AG09319 (cell line): ENCODE measurements around the gene AP4M1.

ENCODE experiments used
- DNase-seq: peaks from one replicate; pipeline ENCODE4 v3.0.0-alpha.2; 2010; ENCODE audit warnings: low read depth; ENCODE audit errors: extremely low read depth
- TF ChIP-seq, protein P1 (sequence below): IDR thresholded peaks from 2 replicates; pipeline ENCODE4 v1.5.1; 2011; ENCODE audit warnings: low read depth, mild to moderate bottlenecking, inconsistent platforms, low read length, moderate library complexity

AP4M1 gene, protein sequence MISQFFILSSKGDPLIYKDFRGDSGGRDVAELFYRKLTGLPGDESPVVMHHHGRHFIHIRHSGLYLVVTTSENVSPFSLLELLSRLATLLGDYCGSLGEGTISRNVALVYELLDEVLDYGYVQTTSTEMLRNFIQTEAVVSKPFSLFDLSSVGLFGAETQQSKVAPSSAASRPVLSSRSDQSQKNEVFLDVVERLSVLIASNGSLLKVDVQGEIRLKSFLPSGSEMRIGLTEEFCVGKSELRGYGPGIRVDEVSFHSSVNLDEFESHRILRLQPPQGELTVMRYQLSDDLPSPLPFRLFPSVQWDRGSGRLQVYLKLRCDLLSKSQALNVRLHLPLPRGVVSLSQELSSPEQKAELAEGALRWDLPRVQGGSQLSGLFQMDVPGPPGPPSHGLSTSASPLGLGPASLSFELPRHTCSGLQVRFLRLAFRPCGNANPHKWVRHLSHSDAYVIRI

DNA sequence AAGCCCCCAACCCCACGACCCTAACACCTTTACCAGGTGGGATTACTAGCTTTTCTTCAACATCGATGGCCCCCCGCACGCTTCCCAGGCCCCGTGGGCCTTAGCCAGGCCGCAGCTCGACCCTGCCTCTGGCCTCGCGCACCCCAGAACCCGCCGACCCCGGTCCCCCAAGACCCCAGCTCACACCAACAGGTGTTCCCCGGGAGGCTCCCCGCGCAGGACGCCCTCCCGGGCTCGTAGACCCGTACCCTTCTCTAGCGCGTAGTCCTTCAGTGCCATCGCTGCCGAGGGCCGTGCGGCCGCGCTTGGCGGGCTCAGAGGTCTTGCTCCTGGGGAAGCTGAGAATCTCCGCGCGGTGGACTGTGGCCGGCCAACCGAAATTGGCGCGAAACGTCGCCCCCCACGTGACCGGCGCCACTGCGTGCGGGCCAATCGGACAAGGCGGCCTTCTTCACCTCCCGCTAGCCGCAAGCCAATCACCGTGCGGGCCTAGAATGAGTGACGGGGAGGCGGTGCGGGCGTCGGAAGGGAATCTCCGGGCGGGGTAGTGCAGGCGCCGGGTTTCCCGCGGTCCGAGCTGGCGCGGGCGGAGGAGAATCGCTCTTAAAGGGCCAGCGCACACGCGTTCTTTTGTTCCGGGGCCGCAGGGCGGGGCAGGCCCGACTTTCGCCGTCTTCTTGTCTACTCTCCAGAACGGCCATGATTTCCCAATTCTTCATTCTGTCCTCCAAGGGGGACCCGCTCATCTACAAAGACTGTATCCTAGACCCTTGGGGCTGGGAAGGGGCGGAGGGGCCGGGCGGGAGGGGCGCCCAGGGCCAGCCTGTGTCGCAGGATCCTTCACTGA, at the start of gene AP4M1, which contains the start of gene MCM7:
Gene AP4M1, plus strand, starts transcription at position 628 of the 847 bp plus-strand sequence. Its CDS starts 72 bp downstream, at position 700.
Gene MCM7, minus strand, starts transcription at position 382 of the 847 bp plus-strand sequence. Its CDS starts 103 bp downstream, at position 279.
- peak; percentile 98 for DNase-seq
- TF ChIP-seq, protein P1, sequence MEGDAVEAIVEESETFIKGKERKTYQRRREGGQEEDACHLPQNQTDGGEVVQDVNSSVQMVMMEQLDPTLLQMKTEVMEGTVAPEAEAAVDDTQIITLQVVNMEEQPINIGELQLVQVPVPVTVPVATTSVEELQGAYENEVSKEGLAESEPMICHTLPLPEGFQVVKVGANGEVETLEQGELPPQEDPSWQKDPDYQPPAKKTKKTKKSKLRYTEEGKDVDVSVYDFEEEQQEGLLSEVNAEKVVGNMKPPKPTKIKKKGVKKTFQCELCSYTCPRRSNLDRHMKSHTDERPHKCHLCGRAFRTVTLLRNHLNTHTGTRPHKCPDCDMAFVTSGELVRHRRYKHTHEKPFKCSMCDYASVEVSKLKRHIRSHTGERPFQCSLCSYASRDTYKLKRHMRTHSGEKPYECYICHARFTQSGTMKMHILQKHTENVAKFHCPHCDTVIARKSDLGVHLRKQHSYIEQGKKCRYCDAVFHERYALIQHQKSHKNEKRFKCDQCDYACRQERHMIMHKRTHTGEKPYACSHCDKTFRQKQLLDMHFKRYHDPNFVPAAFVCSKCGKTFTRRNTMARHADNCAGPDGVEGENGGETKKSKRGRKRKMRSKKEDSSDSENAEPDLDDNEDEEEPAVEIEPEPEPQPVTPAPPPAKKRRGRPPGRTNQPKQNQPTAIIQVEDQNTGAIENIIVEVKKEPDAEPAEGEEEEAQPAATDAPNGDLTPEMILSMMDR = no peak

DNA sequence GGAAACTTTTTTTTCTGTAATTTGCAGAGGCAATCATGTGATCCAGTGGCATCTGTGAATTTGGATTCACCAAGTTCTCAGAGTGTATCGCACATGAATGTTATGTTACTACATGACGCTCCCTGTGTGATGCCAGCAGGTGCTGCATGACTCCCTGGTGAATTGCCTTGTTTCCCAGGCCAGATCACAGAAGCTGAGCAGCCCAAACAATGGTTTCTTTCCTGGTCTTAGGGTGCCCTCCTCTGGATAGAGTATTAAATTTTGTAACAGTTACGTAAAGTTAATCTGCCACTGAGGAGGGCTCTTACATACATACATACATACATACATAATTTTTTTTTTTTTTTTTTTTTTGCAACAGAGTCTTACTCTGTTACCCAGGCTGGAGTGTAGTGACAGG, 48.2 kb upstream of the AP4M1 start:
- DNase-seq = peak; percentile 30
- TF ChIP-seq, protein P1 = peak; percentile 7; the same call in 1 of the 2 replicates

DNA sequence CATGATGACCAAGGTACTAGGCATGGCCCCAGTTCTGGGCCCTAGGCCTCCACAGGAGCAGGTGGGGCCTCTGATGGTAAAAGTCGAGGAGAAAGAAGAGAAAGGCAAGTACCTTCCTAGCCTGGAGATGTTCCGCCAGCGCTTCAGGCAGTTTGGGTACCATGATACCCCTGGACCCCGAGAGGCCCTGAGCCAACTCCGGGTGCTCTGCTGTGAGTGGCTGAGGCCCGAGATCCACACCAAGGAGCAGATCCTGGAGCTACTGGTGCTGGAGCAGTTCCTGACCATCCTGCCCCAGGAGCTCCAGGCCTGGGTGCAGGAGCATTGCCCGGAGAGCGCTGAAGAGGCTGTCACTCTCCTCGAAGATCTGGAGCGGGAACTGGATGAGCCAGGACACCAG, 44.4 kb upstream of the AP4M1 start:
- TF ChIP-seq, protein P1 = no peak
- no peak for DNase-seq

DNA sequence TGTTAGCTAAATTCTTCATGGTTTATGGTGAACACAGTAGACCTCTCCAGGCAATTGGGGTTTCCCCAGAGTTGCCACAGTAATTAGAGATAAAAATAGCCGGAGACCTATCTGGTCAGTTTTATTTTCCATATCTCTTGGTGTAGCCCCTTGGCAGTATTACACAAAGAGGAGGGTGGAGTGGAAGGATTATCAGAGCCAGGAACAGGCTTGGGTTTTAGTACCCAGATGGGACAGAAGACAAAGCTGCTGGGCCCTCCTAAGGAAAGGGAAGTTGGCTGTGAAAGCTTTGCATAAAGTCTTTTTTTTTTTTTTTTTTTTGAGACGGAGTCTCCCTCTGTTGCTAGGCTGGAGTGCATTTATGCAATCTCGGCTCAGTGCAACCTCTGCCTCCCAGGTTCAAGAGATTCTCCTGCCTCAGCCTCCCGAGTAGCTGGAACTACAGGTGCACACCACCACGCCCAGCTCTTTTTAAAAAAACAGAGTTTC, 42.1 kb upstream of the AP4M1 start:
- TF ChIP-seq, protein P1 = no peak
- no peak for DNase-seq

DNA sequence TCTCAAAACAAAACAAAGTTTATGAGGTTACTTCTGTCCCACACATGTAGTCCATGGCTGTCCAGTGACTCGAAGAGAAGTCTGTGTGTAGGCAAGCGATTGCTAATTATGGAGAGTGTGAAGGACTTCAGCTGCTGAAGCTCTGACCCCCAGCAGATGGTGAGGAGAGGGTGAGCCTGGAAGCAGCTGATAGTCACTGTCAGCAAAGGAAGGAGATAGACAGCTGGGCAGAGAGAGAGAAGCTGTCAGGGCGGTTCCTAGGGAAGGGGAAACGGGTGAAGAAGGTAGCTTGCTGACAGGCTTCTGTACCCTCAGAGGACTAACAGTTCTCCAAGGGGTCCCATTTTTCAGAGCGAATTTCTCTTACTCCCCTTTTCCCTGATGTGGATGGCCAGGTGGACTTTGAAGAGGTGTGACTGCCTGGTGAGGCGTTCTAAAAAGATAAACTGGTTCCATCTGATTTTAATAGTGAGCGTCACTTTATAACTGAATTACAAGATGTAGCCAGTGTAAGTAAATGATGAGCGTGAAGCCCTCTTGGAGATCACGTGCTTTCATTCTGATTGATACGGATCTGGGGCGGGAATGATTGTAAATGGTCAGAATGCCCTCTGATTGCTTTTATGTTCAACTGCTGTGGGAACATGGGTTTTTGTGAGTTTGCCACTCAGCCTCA, 39.8 kb upstream of the AP4M1 start:
- DNase-seq = no peak
- TF ChIP-seq, protein P1 = no peak

DNA sequence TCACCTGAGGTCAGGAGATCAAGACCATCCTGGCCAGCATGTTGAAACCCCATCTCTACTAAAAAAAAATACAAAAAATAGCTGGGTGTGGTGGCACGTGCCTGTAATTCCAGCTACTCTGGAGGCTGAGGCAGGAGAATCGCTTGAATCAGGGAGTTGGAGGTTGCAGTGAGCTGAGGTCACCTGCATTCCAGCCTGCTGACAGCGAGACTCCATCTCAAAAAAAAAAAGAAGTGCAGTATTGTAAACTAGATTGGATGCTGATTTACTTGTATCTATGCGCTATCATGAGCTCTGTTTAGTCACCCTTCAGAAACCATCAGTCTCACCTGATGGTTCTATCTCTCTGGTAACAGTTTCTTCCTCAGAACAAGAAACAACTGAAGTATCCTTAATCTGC, 38.1 kb upstream of the AP4M1 start:
- TF ChIP-seq, protein P1 = no peak
- DNase-seq = no peak
